K562 (cell line): ENCODE data around the gene PROK1. TPM values are rescaled to one million over a fixed set of nuclear protein-coding genes. Genes with fewer than 3 reads are reported as not detected.

Source experiments
- HDAC8 ChIP-seq: fragments of 450-650 bp; IDR thresholded peaks from 2 replicates; pipeline ENCODE4 v1.6.1; 2016; ENCODE audit warnings: mild to moderate bottlenecking, missing genetic modification characterization, moderate library complexity, missing compliant biosample characterization
- JUN ChIP-seq, 2 experiments: sonication (generic) in 1 of 2; formaldehyde crosslinking in 1 of 2; IDR thresholded peaks; 2 replicates each; pipeline versions ENCODE4 v1.6.1 to v1.8.0; 2012 to 2022; ENCODE audit warnings: borderline replicate concordance in 2 of 2, mild to moderate bottlenecking in 2 of 2, improper control_type of control experiment in 1 of 2, low read depth in 1 of 2, low read length in 1 of 2, missing genetic modification reagents in 1 of 2
- SMARCC2 ChIP-seq: fragments of 450-650 bp; IDR thresholded peaks from 2 replicates; pipeline ENCODE4 v1.6.1; 2017; ENCODE audit warnings: antibody characterized with exemption, moderate library complexity, mild to moderate bottlenecking, low read depth
- ZNF586 ChIP-seq: fragments of 450-650 bp; formaldehyde crosslinking; conservative IDR thresholded peaks from 2 replicates; pipeline ENCODE4 v1.4.0; 2020; ENCODE audit warnings: mild to moderate bottlenecking, moderate library complexity
- polyA plus RNA-seq, 8 experiments: library from polyadenylated mRNA; depleted of rRNA in 4 of 8; stranded (reverse) in 5 of 8; unstranded in 3 of 8; fragments of >200 nt; fragmentation: Nextera tagmentation in 2 of 8; fragmentation: Illumina TruSeq in 1 of 8; extraction: Ambion mirVana in 2 of 8; extraction: Trizol in 1 of 8; gene quantifications; 2 replicates each; pipeline versions ENCODE4 v1.2.1 to v1.2.3, GENCODE V29; 2011 to 2014; ENCODE audit warnings: inconsistent platforms in 1 of 8, missing spikeins in 1 of 8
- total RNA-seq, 7 experiments: library from RNA; depleted of rRNA in 6 of 7; stranded (reverse); fragments of >200 nt in 6 of 7; fragmentation: Illumina TruSeq in 2 of 7; extraction: Trizol in 2 of 7; gene quantifications; 2 replicates each; pipeline versions ENCODE4 v1.2.1 to v1.2.3, GENCODE V29; 2011 to 2021; ENCODE audit warnings: low replicate concordance in 1 of 7
- TF ChIP-seq, protein P1 (sequence below): fragments of 250-450 bp; sonication (Bioruptor Pico); IDR thresholded peaks from 2 replicates; pipeline ENCODE4 v1.5.0; 2022; ENCODE audit warnings: mild to moderate bottlenecking
- TF ChIP-seq, protein P2 (sequence below), 2 experiments: IDR thresholded peaks; 2 replicates each; pipeline ENCODE4 v1.6.1; 2011; ENCODE audit warnings: borderline replicate concordance in 1 of 2, control low read depth in 1 of 2, low read depth in 1 of 2, low read length in 1 of 2, mild to moderate bottlenecking in 1 of 2, mixed read lengths in 1 of 2, moderate library complexity in 1 of 2; ENCODE audit not compliant: insufficient read depth in 1 of 2, insufficient read length in 1 of 2, poor library complexity in 1 of 2, severe bottlenecking in 1 of 2; ENCODE audit errors: extremely low read depth in 1 of 2
- TF ChIP-seq, protein P3 (sequence below): fragments of 200-800 bp; sonication (Bioruptor generic); IDR thresholded peaks from 2 replicates; pipeline ENCODE4 v1.6.1; 2016; ENCODE audit warnings: missing genetic modification characterization, missing compliant biosample characterization
- TF ChIP-seq, protein P4 (sequence below): fragments of 250-450 bp; sonication (Bioruptor Pico); IDR thresholded peaks from 2 replicates; pipeline ENCODE4 v1.8.0; 2021; ENCODE audit warnings: borderline replicate concordance, mild to moderate bottlenecking, moderate library complexity; ENCODE audit not compliant: poor library complexity, severe bottlenecking
- TF ChIP-seq, protein P5 (sequence below), 3 experiments: fragments of 200-800 bp in 1 of 3; fragments of 250-450 bp in 1 of 3; fragments of 450-650 bp in 1 of 3; sonication (Bioruptor Pico) in 1 of 3; sonication (Bioruptor generic) in 1 of 3; formaldehyde crosslinking in 1 of 3; IDR thresholded peaks; 2 replicates each; pipeline versions ENCODE4 v1.6.1 to v1.8.0; 2016 to 2022; ENCODE audit warnings: mild to moderate bottlenecking in 2 of 3, missing genetic modification characterization in 2 of 3, missing compliant biosample characterization in 1 of 3, moderate library complexity in 1 of 3

Gene PROK1
- total and polyA plus RNA-seq, 9 of the 15 experiments (the other 6 are each of a cell fraction or from before 2014, with no cell fraction given): 0.15 TPM; not detected in 8

DNA sequence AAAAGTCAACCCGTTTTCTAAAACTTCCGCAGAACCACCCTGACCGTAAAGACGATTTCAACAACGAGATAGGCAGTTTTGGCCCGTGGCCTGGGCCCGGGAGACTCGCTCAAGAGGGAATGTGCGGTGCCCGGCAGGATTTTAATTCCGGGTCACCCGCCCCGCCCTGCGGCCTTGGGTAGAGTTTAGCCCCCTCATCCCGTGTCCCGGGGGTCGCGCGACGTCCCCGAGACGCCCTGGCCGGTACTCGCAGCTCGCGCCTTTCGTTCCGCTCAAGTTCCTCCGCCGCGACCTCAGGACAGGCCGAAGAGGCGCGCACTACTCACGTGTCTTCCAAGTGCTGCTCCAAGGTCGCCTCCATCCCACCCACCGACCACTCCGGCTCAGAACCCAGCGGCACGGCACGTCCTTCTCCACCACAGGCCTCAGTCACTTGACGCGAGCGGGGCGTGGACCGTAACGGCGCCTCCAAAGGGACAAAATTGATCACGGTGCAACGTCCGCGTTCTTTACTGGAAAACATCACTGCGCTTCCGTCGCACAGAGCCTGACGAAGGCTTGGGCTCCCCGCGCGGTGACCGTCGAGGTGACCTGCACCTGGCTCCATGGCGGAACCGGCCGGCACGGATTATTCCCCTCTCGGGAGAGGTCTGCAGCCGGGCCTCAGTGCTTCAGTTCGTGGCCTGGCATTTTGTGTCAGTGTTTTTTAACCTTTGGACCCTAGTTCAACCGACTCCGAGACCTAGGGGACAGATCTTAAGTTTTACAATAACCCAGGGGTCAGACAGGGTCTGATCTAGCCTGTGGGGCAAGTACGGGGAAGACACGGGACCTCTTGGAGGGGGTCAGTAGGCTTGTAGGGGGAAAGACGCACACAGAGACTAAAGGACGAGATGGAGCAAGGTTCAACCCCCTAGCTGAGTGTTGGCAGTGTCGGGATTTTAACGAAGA is 43.4 kb upstream of the PROK1 start, which contains the start of gene LAMTOR5 (continued):
- TF ChIP-seq, protein P1, sequence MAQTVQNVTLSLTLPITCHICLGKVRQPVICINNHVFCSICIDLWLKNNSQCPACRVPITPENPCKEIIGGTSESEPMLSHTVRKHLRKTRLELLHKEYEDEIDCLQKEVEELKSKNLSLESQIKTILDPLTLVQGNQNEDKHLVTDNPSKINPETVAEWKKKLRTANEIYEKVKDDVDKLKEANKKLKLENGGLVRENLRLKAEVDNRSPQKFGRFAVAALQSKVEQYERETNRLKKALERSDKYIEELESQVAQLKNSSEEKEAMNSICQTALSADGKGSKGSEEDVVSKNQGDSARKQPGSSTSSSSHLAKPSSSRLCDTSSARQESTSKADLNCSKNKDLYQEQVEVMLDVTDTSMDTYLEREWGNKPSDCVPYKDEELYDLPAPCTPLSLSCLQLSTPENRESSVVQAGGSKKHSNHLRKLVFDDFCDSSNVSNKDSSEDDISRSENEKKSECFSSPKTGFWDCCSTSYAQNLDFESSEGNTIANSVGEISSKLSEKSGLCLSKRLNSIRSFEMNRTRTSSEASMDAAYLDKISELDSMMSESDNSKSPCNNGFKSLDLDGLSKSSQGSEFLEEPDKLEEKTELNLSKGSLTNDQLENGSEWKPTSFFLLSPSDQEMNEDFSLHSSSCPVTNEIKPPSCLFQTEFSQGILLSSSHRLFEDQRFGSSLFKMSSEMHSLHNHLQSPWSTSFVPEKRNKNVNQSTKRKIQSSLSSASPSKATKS (CRISPR knock-in tag): no peak
- TF ChIP-seq, protein P2, sequence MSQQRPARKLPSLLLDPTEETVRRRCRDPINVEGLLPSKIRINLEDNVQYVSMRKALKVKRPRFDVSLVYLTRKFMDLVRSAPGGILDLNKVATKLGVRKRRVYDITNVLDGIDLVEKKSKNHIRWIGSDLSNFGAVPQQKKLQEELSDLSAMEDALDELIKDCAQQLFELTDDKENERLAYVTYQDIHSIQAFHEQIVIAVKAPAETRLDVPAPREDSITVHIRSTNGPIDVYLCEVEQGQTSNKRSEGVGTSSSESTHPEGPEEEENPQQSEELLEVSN (IDR thresholded peaks at IDR 0.05; ENCODE audit: borderline replicate concordance in 1 of 2, extremely low read depth in 1 of 2, insufficient read depth in 1 of 2, insufficient read length in 1 of 2, low read depth in 1 of 2, low read length in 1 of 2, poor library complexity in 1 of 2, severe bottlenecking in 1 of 2): peak; percentile 84 to 91
- no peak for TF ChIP-seq ZNF586 (CRISPR knock-in tag)
- TF ChIP-seq JUN (IDR thresholded peaks at IDR 0.05; ENCODE audit: borderline replicate concordance, low read depth, low read length): peak; percentile 86
- peak; percentile 84; the same call in 1 of the 2 replicates for TF ChIP-seq JUN (CRISPR knock-in tag; IDR thresholded peaks at IDR 0.05; ENCODE audit: borderline replicate concordance)
- TF ChIP-seq, protein P3, sequence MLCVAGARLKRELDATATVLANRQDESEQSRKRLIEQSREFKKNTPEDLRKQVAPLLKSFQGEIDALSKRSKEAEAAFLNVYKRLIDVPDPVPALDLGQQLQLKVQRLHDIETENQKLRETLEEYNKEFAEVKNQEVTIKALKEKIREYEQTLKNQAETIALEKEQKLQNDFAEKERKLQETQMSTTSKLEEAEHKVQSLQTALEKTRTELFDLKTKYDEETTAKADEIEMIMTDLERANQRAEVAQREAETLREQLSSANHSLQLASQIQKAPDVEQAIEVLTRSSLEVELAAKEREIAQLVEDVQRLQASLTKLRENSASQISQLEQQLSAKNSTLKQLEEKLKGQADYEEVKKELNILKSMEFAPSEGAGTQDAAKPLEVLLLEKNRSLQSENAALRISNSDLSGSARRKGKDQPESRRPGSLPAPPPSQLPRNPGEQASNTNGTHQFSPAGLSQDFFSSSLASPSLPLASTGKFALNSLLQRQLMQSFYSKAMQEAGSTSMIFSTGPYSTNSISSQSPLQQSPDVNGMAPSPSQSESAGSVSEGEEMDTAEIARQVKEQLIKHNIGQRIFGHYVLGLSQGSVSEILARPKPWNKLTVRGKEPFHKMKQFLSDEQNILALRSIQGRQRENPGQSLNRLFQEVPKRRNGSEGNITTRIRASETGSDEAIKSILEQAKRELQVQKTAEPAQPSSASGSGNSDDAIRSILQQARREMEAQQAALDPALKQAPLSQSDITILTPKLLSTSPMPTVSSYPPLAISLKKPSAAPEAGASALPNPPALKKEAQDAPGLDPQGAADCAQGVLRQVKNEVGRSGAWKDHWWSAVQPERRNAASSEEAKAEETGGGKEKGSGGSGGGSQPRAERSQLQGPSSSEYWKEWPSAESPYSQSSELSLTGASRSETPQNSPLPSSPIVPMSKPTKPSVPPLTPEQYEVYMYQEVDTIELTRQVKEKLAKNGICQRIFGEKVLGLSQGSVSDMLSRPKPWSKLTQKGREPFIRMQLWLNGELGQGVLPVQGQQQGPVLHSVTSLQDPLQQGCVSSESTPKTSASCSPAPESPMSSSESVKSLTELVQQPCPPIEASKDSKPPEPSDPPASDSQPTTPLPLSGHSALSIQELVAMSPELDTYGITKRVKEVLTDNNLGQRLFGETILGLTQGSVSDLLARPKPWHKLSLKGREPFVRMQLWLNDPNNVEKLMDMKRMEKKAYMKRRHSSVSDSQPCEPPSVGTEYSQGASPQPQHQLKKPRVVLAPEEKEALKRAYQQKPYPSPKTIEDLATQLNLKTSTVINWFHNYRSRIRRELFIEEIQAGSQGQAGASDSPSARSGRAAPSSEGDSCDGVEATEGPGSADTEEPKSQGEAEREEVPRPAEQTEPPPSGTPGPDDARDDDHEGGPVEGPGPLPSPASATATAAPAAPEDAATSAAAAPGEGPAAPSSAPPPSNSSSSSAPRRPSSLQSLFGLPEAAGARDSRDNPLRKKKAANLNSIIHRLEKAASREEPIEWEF (CRISPR knock-in tag): no peak
- TF ChIP-seq, protein P4, sequence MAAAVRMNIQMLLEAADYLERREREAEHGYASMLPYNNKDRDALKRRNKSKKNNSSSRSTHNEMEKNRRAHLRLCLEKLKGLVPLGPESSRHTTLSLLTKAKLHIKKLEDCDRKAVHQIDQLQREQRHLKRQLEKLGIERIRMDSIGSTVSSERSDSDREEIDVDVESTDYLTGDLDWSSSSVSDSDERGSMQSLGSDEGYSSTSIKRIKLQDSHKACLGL: no peak
- TF ChIP-seq HDAC8: peak; percentile 65; the same call in 1 of the 2 replicates
- TF ChIP-seq, protein P5, sequence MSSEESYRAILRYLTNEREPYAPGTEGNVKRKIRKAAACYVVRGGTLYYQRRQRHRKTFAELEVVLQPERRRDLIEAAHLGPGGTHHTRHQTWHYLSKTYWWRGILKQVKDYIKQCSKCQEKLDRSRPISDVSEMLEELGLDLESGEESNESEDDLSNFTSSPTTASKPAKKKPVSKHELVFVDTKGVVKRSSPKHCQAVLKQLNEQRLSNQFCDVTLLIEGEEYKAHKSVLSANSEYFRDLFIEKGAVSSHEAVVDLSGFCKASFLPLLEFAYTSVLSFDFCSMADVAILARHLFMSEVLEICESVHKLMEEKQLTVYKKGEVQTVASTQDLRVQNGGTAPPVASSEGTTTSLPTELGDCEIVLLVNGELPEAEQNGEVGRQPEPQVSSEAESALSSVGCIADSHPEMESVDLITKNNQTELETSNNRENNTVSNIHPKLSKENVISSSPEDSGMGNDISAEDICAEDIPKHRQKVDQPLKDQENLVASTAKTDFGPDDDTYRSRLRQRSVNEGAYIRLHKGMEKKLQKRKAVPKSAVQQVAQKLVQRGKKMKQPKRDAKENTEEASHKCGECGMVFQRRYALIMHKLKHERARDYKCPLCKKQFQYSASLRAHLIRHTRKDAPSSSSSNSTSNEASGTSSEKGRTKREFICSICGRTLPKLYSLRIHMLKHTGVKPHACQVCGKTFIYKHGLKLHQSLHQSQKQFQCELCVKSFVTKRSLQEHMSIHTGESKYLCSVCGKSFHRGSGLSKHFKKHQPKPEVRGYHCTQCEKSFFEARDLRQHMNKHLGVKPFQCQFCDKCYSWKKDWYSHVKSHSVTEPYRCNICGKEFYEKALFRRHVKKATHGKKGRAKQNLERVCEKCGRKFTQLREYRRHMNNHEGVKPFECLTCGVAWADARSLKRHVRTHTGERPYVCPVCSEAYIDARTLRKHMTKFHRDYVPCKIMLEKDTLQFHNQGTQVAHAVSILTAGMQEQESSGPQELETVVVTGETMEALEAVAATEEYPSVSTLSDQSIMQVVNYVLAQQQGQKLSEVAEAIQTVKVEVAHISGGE (CRISPR knock-in tag; IDR thresholded peaks at IDR 0.05): peak in 2 of 3 experiments; percentile 8 to 79; a peak in 2 of 6 replicates
- 0 out of 2 replicates have a peak, but pooled peaks have one; percentile 18 for TF ChIP-seq SMARCC2
